Measurements from ENCODE around the gene RWDD2A. TPM values are rescaled to one million over a fixed set of nuclear protein-coding genes. Genes with fewer than 3 reads are reported as not detected.
A peak's percentile ranks its signal among the peaks of the same experiment; 100 is the strongest.

Gene RWDD2A
- 0.98 and 1.3 TPM in 2 replicates for total RNA-seq

DNA sequence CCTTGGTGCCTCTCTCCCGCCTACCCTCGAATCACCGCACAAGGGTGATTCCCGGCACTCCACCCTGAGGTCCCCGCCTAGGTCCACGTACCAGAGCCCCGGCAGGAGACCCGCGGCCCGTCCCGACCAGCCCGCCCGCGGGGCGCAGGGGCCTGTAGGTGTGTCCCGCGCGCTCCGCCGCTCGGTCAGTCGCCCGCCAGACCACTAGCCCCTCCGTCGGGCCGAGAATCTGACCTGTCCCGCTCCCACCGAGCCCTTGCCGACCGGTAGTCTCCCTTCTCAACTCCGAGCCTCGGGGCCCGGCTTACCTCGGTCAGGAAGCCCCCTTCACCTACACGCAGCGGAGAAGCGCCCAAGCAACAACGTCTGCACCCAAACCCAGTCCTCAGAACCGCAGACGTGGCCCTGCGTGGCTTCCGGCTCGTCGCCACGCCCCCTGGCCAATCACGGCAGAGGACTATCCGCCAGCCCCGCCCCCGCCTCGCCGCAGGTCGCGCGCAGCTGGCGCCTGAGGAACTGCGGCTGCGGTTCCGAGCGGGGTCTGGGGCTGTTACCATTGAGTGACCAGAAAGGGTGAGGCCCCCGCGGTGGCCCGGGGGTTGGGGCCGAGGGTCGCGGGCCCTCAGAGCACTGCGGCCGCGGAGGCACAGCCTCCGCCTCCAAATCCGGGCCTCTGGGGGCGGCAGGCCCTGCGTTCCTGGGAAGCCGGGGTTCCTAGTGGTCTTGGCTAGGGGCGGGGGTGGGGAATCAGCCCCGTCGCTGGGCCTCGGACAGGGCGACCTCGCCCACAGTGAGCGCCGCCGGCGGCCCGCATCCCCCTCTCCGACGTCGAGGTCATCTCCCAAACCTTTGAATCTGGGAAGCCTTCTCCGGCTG is at the start of gene RWDD2A, which contains the start of gene PGM3:
Gene RWDD2A, plus strand, starts transcription at position 487 of the 876 bp plus-strand sequence. CDS start 1,095 bp downstream, outside the sequence.
Gene PGM3, minus strand, starts transcription at position 395 of the 876 bp plus-strand sequence. CDS start 2,253 bp downstream, outside the sequence.
- intact Hi-C loops (cut with micrococcal nuclease), result loop anchor here (1.0 to 10.0 kb wide), 5 partner anchors 22 to 1438 kb away; partner anchors contain the start of genes CYB5R4, DOP1A, IBTK and RIPPLY2
- H3K27ac Mint-ChIP-seq, result peak within 1 kb of the TSS; percentile 94
- peaks cover 7% of the 10 kb centered on the region for H3K36me3 Mint-ChIP-seq (ENCODE audit: low read depth)
- peaks cover 2% of the 10 kb centered on the region for H3K27me3 Mint-ChIP-seq (ENCODE audit: insufficient read depth)
- H3K9me3 Mint-ChIP-seq, result no peaks in the 10 kb centered on the region
- H3K4me3 Mint-ChIP-seq, result peak within 1 kb of the TSS; percentile 98
- H3K4me1 Mint-ChIP-seq (ENCODE audit: low read depth), result peaks cover 38% of the 10 kb centered on the region
- peak; percentile 85 for DNase-seq (ENCODE audit: low spot score)

DNA sequence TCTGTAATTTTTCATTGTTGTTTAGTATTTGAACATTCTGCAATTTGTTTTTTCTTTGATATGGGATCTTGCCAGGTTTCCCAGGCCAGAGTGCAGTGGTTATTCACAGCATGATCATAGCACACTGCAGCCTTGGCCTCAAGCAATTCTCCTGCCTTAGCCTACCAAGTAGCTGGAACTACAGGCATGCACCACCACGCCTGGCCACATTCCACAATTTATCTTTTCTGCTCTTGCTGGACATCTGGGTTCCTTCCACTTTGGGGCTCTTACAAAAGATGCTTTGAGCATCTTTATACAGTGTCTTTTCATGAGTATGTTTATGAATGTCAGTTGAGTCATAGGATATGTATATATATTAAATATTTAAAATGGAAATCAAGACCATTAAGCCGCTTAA is 42.0 kb upstream of the RWDD2A start:
- no peak for DNase-seq (ENCODE audit: low spot score)
- intact Hi-C loops (cut with micrococcal nuclease), result no loop called here

DNA sequence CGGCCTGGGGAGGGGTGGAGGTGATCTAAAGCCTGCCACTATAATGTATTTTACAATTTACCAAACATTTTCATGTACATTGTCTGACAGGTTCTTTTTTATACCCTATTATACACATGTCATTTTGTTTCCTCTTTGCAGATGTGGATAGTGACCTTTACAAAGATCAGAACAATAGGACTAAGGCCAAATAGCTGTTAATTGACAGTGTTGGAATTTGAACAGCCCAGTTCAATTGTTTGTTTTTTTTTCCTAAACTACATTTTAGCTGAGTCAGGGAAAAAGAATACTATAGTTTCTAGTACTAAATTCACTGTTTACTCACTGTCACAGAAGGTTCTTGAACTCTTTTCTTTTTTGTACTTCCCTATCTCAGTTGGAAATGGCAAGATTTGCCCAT is 40.2 kb upstream of the RWDD2A start:
- intact Hi-C loops (cut with micrococcal nuclease), result no loop called here
- Mint-ChIP-seq H3K27me3 (ENCODE audit: insufficient read depth) (no peaks in the 10 kb centered on the region), H3K9me3 (no peaks in the 10 kb centered on the region), H3K36me3 (ENCODE audit: low read depth) (peaks cover 5% of the 10 kb centered on the region), H3K4me3 (no peak overlapping the region), H3K27ac (no peak overlapping the region), H3K4me1 (ENCODE audit: low read depth) (no peaks in the 10 kb centered on the region)
- no peak for DNase-seq (ENCODE audit: low spot score)

More for the DNA sequence above, 42.0 kb upstream of the RWDD2A start:
- no peak overlapping the region for H3K27ac Mint-ChIP-seq
- peaks cover 8% of the 10 kb centered on the region for H3K36me3 Mint-ChIP-seq (ENCODE audit: low read depth)
- no peak overlapping the region for H3K4me3 Mint-ChIP-seq
- no peaks in the 10 kb centered on the region for H3K27me3 Mint-ChIP-seq (ENCODE audit: insufficient read depth)
- no peaks in the 10 kb centered on the region for H3K9me3 Mint-ChIP-seq
- no peaks in the 10 kb centered on the region for H3K4me1 Mint-ChIP-seq (ENCODE audit: low read depth)

DNA sequence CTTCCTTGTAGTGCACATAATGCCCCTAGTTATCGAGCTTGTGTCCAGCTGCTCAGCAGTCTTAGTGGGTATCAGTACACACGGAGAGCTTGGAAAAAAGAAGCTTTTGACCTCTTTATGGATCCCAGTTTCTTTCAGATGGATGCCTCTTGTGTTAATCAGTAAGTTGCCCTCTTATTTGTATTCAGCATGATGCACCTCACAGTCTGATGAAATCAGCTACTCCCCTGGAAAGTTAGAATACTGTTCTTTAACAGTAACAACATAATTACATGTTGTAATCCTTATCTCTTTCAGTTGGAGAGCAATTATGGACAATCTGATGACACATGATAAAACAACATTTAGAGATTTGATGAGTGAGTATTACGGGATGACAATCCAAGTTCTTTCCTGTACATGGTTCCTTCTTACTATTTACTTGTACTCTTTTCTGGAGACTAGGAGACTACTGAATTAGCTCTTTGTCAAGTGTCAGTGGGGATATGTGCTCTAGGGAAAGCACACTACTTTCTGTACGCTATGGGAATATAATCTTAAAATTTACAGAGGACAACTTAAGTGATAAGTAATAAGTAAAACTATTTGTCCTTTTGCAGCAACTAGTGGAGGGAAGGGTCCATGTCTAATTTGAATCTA is 39.2 kb upstream of the RWDD2A start:
- no peak for DNase-seq (ENCODE audit: low spot score)
- no peak overlapping the region for H3K4me3 Mint-ChIP-seq
- H3K36me3 Mint-ChIP-seq (ENCODE audit: low read depth), result peaks cover 5% of the 10 kb centered on the region
- H3K4me1 Mint-ChIP-seq (ENCODE audit: low read depth), result no peaks in the 10 kb centered on the region
- intact Hi-C loops (cut with micrococcal nuclease), result no loop called here
- no peaks in the 10 kb centered on the region for H3K9me3 Mint-ChIP-seq
- H3K27ac Mint-ChIP-seq, result no peak overlapping the region
- no peaks in the 10 kb centered on the region for H3K27me3 Mint-ChIP-seq (ENCODE audit: insufficient read depth)

DNA sequence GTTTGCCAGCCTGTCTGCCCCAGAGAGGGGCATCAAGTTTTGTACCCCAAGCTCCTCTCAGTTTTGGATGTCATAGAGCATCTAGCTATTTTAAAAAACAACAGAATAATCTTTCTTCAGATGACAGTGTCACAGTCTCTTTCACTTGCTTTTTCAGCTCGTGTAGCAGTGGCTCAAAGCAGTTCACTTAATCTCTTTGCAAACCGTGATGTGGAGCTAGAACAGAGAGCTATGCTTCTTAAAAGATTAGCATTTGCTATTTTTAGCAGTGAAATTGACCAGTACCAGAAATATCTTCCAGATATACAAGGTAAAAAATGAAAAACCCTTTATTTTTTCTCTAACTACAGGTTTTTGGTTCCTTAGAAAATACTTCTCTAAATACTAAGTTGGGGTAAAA is 37.4 kb upstream of the RWDD2A start:
- Mint-ChIP-seq H3K27ac (no peak overlapping the region), H3K4me3 (no peak overlapping the region), H3K27me3 (ENCODE audit: insufficient read depth) (no peaks in the 10 kb centered on the region), H3K36me3 (ENCODE audit: low read depth) (peaks cover 8% of the 10 kb centered on the region), H3K4me1 (ENCODE audit: low read depth) (no peaks in the 10 kb centered on the region), H3K9me3 (no peaks in the 10 kb centered on the region)
- no peak for DNase-seq (ENCODE audit: low spot score)
- intact Hi-C loops (cut with micrococcal nuclease), result no loop called here

DNA sequence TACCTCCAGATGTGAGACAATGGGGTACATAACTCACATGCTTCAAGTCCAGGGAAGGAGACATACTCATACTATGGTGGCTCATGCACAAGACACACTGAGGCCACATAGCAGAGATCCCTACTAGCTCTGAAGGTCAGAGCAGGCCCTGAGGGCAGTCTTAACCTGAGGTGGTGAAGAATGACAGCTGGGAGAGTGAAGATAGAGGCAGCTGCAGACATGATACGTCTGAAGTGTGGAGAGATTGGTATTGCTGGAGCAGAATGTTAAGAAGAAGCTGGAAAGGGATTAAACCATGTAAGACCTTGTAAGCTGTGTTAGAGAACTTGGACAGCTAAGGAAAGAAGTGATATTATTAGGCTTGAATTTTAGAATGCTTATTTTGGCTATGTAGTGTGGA is 33.0 kb upstream of the RWDD2A start:
- intact Hi-C loops (cut with micrococcal nuclease), result no loop called here
- no peak overlapping the region for H3K27ac Mint-ChIP-seq
- no peaks in the 10 kb centered on the region for H3K9me3 Mint-ChIP-seq
- H3K27me3 Mint-ChIP-seq (ENCODE audit: insufficient read depth), result no peaks in the 10 kb centered on the region
- DNase-seq (ENCODE audit: low spot score), result no peak
- no peak overlapping the region for H3K4me3 Mint-ChIP-seq
- no peaks in the 10 kb centered on the region for H3K4me1 Mint-ChIP-seq (ENCODE audit: low read depth)
- peaks cover 16% of the 10 kb centered on the region for H3K36me3 Mint-ChIP-seq (ENCODE audit: low read depth)

DNA sequence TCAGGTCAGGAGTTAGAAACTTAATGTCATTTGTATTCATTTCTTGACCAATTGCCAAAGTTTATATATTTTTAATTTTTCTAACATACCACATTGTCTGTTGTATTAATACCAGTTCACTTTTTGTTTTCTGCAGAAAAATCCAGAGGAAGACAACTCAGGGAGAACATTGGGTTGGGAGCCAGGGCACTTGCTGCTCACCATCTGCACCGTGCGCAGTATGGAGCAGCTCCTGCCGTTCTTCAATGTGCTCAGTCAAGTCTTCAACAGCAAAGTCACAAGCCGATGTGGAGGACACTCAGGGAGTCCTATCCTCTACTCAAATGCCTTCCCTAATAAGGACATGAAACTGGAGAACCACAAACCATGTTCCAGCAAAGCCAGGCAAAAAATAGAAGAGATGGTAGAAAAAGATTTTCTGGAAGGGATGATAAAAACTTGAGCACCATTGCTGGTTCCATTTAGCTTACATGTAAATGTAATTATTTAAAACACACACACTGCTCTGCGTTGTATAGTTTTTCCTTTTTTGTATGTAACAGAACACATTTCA is 25.4 kb upstream of the RWDD2A start:
- Mint-ChIP-seq H3K4me3 (no peak overlapping the region), H3K9me3 (no peaks in the 10 kb centered on the region), H3K36me3 (ENCODE audit: low read depth) (peaks cover 35% of the 10 kb centered on the region), H3K27me3 (ENCODE audit: insufficient read depth) (no peaks in the 10 kb centered on the region), H3K4me1 (ENCODE audit: low read depth) (no peaks in the 10 kb centered on the region), H3K27ac (no peak overlapping the region)
- intact Hi-C loops (cut with micrococcal nuclease), result no loop called here
- no peak for DNase-seq (ENCODE audit: low spot score)

DNA sequence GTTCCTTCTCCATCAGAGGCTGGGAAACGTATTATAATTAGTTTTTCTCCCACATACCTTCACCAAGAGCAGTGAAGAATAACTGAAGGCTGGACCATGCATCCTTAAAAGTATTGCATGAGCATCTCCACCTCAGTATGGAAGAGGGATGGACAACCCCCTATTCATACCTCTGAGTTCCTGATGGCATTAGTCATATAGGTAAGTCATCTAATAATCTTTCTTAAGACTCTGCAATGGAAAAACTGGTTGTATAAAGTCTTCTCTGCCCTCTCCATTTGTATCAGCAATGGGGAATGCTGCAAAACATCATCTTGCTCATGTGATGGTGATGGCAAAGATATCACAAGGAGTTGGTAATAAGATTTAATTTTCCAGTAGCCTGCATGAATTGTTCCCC is 24.6 kb upstream of the RWDD2A start:
- Mint-ChIP-seq H3K4me1 (ENCODE audit: low read depth) (no peaks in the 10 kb centered on the region), H3K9me3 (no peaks in the 10 kb centered on the region), H3K27ac (no peak overlapping the region), H3K4me3 (no peak overlapping the region), H3K27me3 (ENCODE audit: insufficient read depth) (no peaks in the 10 kb centered on the region), H3K36me3 (ENCODE audit: low read depth) (peaks cover 35% of the 10 kb centered on the region)
- DNase-seq (ENCODE audit: low spot score), result no peak
- intact Hi-C loops (cut with micrococcal nuclease), result no loop called here

DNA sequence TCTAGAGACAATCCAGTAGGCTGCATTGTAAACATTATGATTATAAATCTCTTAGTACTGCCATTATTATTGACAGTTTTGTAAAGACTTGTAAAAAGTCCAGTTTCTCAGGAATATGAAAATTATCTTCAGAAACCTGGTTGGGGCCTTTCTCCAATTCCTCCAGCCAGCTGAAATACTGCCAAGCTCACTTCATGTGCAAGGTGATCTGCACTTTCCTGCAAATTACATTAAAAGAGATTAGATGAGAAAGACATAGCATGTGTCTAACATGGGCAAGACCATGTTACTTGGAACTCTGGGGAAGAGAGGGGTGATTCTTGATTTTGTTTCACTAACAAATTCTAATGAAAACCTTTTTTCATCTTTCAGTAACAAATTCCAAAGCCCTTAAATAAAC is 24.1 kb upstream of the RWDD2A start:
- peaks cover under 1% of the 10 kb centered on the region for H3K4me1 Mint-ChIP-seq (ENCODE audit: low read depth)
- intact Hi-C loops (cut with micrococcal nuclease), result no loop called here
- no peaks in the 10 kb centered on the region for H3K9me3 Mint-ChIP-seq
- H3K27me3 Mint-ChIP-seq (ENCODE audit: insufficient read depth), result no peaks in the 10 kb centered on the region
- H3K36me3 Mint-ChIP-seq (ENCODE audit: low read depth), result peaks cover 34% of the 10 kb centered on the region
- no peak overlapping the region for H3K27ac Mint-ChIP-seq
- DNase-seq (ENCODE audit: low spot score), result no peak
- no peak overlapping the region for H3K4me3 Mint-ChIP-seq

DNA sequence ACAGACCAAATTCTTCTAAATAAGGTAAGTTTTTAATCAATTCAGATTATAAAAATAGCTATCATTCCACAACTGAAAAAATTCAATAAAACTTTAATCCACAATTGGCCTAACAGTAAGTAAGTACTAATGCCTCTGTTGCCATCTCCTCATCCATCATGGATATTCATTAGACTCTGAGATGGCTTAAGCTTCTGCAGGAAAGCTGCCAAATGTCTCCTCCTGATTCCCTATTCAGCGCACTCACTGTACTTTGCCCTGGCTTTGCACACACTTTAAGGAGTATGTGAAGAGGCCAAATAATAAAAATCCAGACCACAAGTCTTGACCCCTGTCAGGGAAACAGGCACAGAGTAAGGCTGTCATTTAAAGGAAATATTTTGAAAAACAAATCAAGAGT is 23.6 kb upstream of the RWDD2A start:
- Mint-ChIP-seq H3K4me3 (no peak overlapping the region), H3K4me1 (ENCODE audit: low read depth) (peaks cover 4% of the 10 kb centered on the region), H3K36me3 (ENCODE audit: low read depth) (peaks cover 34% of the 10 kb centered on the region), H3K27me3 (ENCODE audit: insufficient read depth) (no peaks in the 10 kb centered on the region), H3K9me3 (no peaks in the 10 kb centered on the region), H3K27ac (no peak overlapping the region)
- intact Hi-C loops (cut with micrococcal nuclease), result no loop called here
- no peak for DNase-seq (ENCODE audit: low spot score)

DNA sequence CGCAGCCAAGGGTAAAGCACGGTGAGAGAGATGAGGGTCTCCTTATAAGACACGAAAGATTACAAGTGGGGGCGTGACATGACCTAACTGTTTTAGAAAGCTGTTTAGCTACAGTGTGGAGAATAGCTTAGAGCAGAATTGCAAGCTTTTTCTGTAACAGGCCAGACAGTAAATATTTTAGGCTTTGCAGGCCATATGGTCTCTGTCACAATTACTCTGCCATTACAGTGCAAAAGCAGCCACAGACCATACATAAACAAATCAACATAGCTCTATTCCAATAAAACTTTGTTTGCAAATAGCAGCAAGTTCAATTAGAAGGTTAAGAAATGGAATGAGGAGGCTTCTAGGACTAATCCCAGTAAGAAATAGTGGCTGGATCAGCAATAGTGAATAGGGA is 16.9 kb upstream of the RWDD2A start:
- Mint-ChIP-seq H3K36me3 (ENCODE audit: low read depth) (peaks cover 27% of the 10 kb centered on the region), H3K4me3 (no peak overlapping the region), H3K27ac (no peak overlapping the region), H3K9me3 (no peaks in the 10 kb centered on the region), H3K27me3 (ENCODE audit: insufficient read depth) (no peaks in the 10 kb centered on the region), H3K4me1 (ENCODE audit: low read depth) (peaks cover 4% of the 10 kb centered on the region)
- intact Hi-C loops (cut with micrococcal nuclease), result no loop called here
- DNase-seq (ENCODE audit: low spot score), result no peak

DNA sequence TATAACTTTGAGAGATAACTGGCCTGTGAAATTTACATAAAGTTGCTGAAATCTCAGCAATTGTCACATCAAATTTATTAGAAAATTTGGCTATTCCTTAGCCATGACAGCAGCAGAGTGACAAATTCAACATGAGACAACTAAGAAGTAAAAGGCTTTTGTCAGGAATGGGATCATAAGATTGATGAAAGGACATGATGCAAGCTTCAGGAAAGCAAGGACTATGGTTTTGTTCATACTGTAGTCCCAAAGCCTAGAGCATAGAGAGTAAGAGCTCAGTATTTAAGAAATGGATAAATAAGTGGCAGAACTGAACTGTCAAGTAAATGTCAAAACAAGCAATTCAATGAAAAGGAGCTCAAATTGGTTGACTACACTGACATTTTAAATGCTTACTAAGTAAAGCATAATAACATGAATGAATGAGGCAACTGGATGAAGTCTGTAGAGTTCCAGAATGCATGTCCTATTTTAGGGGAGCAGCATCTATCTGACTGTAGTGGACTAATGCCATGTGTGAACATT is 12.7 kb upstream of the RWDD2A start:
- H3K27ac Mint-ChIP-seq, result no peak overlapping the region
- no peaks in the 10 kb centered on the region for H3K27me3 Mint-ChIP-seq (ENCODE audit: insufficient read depth)
- intact Hi-C loops (cut with micrococcal nuclease), result no loop called here
- H3K36me3 Mint-ChIP-seq (ENCODE audit: low read depth), result peaks cover 42% of the 10 kb centered on the region
- no peaks in the 10 kb centered on the region for H3K9me3 Mint-ChIP-seq
- no peak for DNase-seq (ENCODE audit: low spot score)
- H3K4me3 Mint-ChIP-seq, result no peak overlapping the region
- H3K4me1 Mint-ChIP-seq (ENCODE audit: low read depth), result peaks cover 5% of the 10 kb centered on the region

DNA sequence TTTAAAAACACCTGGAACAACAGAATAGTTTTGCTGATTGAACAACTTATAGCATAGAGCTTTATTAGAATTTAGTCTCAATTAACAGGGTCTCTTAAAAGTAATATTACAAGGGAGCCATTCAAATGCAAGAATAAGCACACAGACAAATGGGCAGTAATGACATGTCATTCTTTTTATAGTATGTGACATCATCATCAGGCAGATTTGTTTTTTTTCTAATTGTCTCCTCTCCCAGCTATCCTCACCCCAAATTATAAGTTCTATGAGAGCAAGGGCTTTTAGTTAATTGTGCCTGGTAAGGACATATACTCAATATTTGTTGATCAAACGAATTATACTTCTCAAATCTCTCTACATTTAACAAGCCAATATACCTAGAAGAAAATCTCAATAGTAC is 11.0 kb upstream of the RWDD2A start:
- Mint-ChIP-seq H3K4me3 (no peak overlapping the region), H3K9me3 (no peaks in the 10 kb centered on the region), H3K27ac (no peak overlapping the region), H3K36me3 (ENCODE audit: low read depth) (peaks cover 39% of the 10 kb centered on the region), H3K27me3 (ENCODE audit: insufficient read depth) (no peaks in the 10 kb centered on the region), H3K4me1 (ENCODE audit: low read depth) (peaks cover 5% of the 10 kb centered on the region)
- intact Hi-C loops (cut with micrococcal nuclease), result no loop called here
- no peak for DNase-seq (ENCODE audit: low spot score)
